GM12873 (cell line): ENCODE data around the gene HOXD4.

ENCODE experiments used
- CTCF ChIP-seq: IDR thresholded peaks from 2 replicates; pipeline ENCODE4 v1.5.1; 2012; ENCODE audit warnings: low read depth, mild to moderate bottlenecking, moderate library complexity, low read length, control low read depth; ENCODE audit not compliant: insufficient read depth; ENCODE audit errors: missing control alignments

The HOXD4 gene

DNA sequence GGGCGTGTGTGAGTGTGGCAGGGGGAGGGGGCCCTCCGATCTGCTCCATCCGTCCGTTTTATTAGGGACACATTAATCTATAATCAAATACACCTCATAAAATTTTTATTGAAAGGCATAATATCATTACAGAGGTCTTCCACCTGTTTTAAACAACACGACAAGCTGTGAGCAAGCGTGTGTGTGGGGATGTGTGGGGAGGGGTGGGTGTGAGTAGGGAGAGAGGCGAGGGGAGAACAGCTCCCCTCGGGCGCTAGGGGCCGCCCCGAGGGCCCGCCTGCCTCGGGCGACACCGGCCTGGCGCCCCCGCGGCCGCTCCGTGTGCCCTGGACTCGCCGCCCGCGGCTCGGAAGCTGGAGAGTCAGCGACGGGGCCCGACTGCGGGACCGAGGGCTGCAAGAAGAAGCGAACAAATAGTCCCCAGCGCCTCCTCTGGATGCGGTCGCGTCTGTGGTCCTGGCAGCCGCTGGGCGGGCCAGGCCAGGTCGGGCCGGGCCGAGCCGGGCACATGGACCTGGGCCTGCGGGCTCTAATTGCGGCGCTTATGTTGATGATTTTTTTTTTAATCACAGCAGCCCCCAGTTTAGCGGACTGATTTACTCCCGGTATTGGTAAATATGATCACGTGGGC is 29.2 kb upstream of the HOXD4 start:
- TF ChIP-seq CTCF, result no peak

GRCh38 chr2:176122683-176123410 is 28.5 kb upstream of the HOXD4 start, which contains the start of gene HOXD9:
HOXD9 (plus strand) TSS chr2:176122719; CDS start chr2:176122769, 50 bp downstream.
- TF ChIP-seq CTCF, result no peak

- TF ChIP-seq CTCF, result no peak
Measured at GRCh38 chr2:176123411-176124109, 27.8 kb upstream of the HOXD4 start.

GRCh38 chr2:176124110-176124946 is 27.0 kb upstream of the HOXD4 start:
- no peak for TF ChIP-seq CTCF

DNA sequence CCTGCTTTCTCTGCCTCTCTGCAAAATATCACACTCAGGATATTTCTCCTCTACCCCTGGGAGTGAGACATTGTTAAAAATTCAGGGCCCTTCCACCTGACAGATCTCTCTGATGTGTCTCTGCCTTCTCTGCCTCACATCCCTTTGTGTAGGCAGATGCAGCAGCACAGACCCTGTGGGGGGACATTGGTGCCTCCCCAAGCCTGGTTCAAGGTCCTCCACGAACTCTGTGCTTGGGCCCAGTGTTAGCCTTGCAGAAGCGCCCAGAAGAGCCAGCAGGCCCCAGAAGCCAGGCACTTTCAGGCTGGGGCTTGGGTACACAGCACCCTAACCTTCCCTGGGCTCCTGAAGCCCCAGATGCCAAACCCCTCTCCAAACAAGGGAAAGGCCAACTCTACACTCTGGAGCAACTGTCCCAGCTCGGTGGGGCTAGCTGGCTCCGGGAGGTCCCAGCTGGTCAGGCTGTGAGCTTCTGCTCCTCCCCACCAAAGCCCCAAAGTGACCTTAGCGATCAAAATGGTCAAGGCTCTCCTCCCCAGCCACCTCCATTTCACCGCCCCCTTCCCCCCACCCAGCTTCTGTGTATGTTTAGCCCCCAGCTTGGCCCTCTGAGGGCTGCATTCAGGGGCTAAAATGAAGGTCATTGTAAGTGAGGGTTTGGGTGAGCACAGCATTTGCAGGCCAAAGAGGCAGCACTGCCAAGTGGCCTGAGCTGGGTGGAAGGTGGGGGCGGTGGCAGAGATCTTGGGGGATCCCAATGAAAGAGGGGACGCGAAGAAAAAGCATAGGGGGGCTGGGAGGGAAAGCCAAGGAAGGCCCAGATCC is 26.2 kb upstream of the HOXD4 start:
- TF ChIP-seq CTCF, result no peak

GRCh38 chr2:176125772-176126054 is 25.6 kb upstream of the HOXD4 start:
- TF ChIP-seq CTCF, result no peak
